ENCODE measurements around the gene HRH2. TPM values are rescaled to one million over a fixed set of nuclear protein-coding genes. Genes with fewer than 3 reads are reported as not detected.
"Not testable (repeated sequence)": the region's sequence is repeated elsewhere in the genome, so short reads cannot be mapped to it uniquely, and the experiment has no call there.

HRH2 gene
- 1 to 10 TPM; 2.6 to 3.3 TPM for total RNA-seq
- polyA plus RNA-seq (ENCODE audit: insufficient read length in 2 of 2) = 1 to 10 TPM; 3.8 to 3.9 TPM
- long read RNA-seq, donor 1 = 0 reads
- long read RNA-seq, donor 2 = 0 reads
- long read RNA-seq, donor 3 = 0 reads
- long read RNA-seq, donor 4, full-length matches to known transcripts = 2 of 2 reads
- long read RNA-seq, donor 4, partial matches to known transcripts = 0 of 2 reads
- long read RNA-seq, donor 4, other reads (novel, unspliced or antisense) = 0 of 2 reads

- peak in 5 of 6 donors; percentile 18 to 90 (median 27) for DNase-seq (ENCODE audit: low read depth in 4 of 6, low spot score in 6 of 6)
- WGBS (ENCODE audit: insufficient coverage) = 2% methylated on average over 58 of the region's 58 CpGs
- no peaks in the 10 kb centered on the region for H3K36me3 ChIP-seq (ENCODE audit: control insufficient read depth, insufficient read depth, low read length)
- H3K9me3 ChIP-seq (ENCODE audit: control insufficient read depth, insufficient read depth, low read length) = no peaks in the 10 kb centered on the region
- peaks cover 14% of the 10 kb centered on the region for H3K4me1 ChIP-seq (ENCODE audit: control insufficient read depth, insufficient read depth, low read length)
- peak within 1 kb of the TSS; percentile 35 for H3K4me3 ChIP-seq (ENCODE audit: low read depth, low read length)
- H3K27me3 ChIP-seq (ENCODE audit: control insufficient read depth, insufficient read depth, low read length) = peaks cover 12% of the 10 kb centered on the region
- H3K27ac ChIP-seq (ENCODE audit: low read depth, low read length) = no peak within 1 kb of the TSS
Observed at GRCh38 chr5:175657593-175658271, at the start of gene HRH2. Gene HRH2 (plus strand): TSS chr5:175658071. CDS start chr5:175683234, 25,163 bp downstream.

- whole genome bisulfite sequencing (ENCODE audit: insufficient coverage) = 83% methylated on average over 6 of the region's 11 CpGs
Observed at GRCh38 chr5:175609526-175609925, 48.3 kb upstream of the HRH2 start.

GRCh38 chr5:175610381-175610780, 47.5 kb upstream of the HRH2 start:
- Histone ChIP-seq H3K4me3 (ENCODE audit: low read depth, low read length) (no peak overlapping the region), H3K4me1 (ENCODE audit: control insufficient read depth, insufficient read depth, low read length) (no peaks in the 10 kb centered on the region), H3K9me3 (ENCODE audit: control insufficient read depth, insufficient read depth, low read length) (no peaks in the 10 kb centered on the region), H3K27ac (ENCODE audit: low read depth, low read length) (no peak overlapping the region), H3K36me3 (ENCODE audit: control insufficient read depth, insufficient read depth, low read length) (no peaks in the 10 kb centered on the region), H3K27me3 (ENCODE audit: control insufficient read depth, insufficient read depth, low read length) (no peaks in the 10 kb centered on the region)
- 95% methylated on average over 2 of the region's 5 CpGs for WGBS (ENCODE audit: insufficient coverage)
- no peak for DNase-seq (ENCODE audit: low read depth in 4 of 6, low spot score in 6 of 6)

More at GRCh38 chr5:175609526-175609925, 48.3 kb upstream of the HRH2 start:
- no peaks in the 10 kb centered on the region for H3K36me3 ChIP-seq (ENCODE audit: control insufficient read depth, insufficient read depth, low read length)
- no peaks in the 10 kb centered on the region for H3K4me1 ChIP-seq (ENCODE audit: control insufficient read depth, insufficient read depth, low read length)
- H3K9me3 ChIP-seq (ENCODE audit: control insufficient read depth, insufficient read depth, low read length) = no peaks in the 10 kb centered on the region
- no peak overlapping the region for H3K27ac ChIP-seq (ENCODE audit: low read depth, low read length)
- H3K4me3 ChIP-seq (ENCODE audit: low read depth, low read length) = no peak overlapping the region
- no peaks in the 10 kb centered on the region for H3K27me3 ChIP-seq (ENCODE audit: control insufficient read depth, insufficient read depth, low read length)
- no peak for DNase-seq (ENCODE audit: low read depth in 4 of 6, low spot score in 6 of 6)

- Histone ChIP-seq H3K9me3 (ENCODE audit: control insufficient read depth, insufficient read depth, low read length) (no peaks in the 10 kb centered on the region), H3K4me1 (ENCODE audit: control insufficient read depth, insufficient read depth, low read length) (no peaks in the 10 kb centered on the region), H3K27ac (ENCODE audit: low read depth, low read length) (no peak overlapping the region), H3K4me3 (ENCODE audit: low read depth, low read length) (no peak overlapping the region), H3K36me3 (ENCODE audit: control insufficient read depth, insufficient read depth, low read length) (no peaks in the 10 kb centered on the region), H3K27me3 (ENCODE audit: control insufficient read depth, insufficient read depth, low read length) (no peaks in the 10 kb centered on the region)
- WGBS (ENCODE audit: insufficient coverage) = 56% methylated on average over 2 of the region's 3 CpGs
- no peak for DNase-seq (ENCODE audit: low read depth in 4 of 6, low spot score in 6 of 6)
Observed at GRCh38 chr5:175610898-175611297, 47.0 kb upstream of the HRH2 start.

- DNase-seq (ENCODE audit: low read depth in 4 of 6, low spot score in 6 of 6) = no peak
- Histone ChIP-seq H3K27ac (ENCODE audit: low read depth, low read length) (no peak overlapping the region), H3K36me3 (ENCODE audit: control insufficient read depth, insufficient read depth, low read length) (no peaks in the 10 kb centered on the region), H3K27me3 (ENCODE audit: control insufficient read depth, insufficient read depth, low read length) (no peaks in the 10 kb centered on the region), H3K9me3 (ENCODE audit: control insufficient read depth, insufficient read depth, low read length) (no peaks in the 10 kb centered on the region), H3K4me3 (ENCODE audit: low read depth, low read length) (no peak overlapping the region), H3K4me1 (ENCODE audit: control insufficient read depth, insufficient read depth, low read length) (no peaks in the 10 kb centered on the region)
- 74% methylated on average over 5 of the region's 7 CpGs for WGBS (ENCODE audit: insufficient coverage)
Observed at GRCh38 chr5:175614223-175614815, 43.6 kb upstream of the HRH2 start.

- no peaks in the 10 kb centered on the region for H3K9me3 ChIP-seq (ENCODE audit: control insufficient read depth, insufficient read depth, low read length)
- no peaks in the 10 kb centered on the region for H3K4me1 ChIP-seq (ENCODE audit: control insufficient read depth, insufficient read depth, low read length)
- no peak overlapping the region for H3K4me3 ChIP-seq (ENCODE audit: low read depth, low read length)
- peak in 1 of 6 donors; percentile 27 for DNase-seq (ENCODE audit: low read depth in 4 of 6, low spot score in 6 of 6)
- no CpG with 5 or more reads among the region's 3 CpGs for whole genome bisulfite sequencing (ENCODE audit: insufficient coverage)
- H3K27me3 ChIP-seq (ENCODE audit: control insufficient read depth, insufficient read depth, low read length) = no peaks in the 10 kb centered on the region
- H3K36me3 ChIP-seq (ENCODE audit: control insufficient read depth, insufficient read depth, low read length) = no peaks in the 10 kb centered on the region
- no peak overlapping the region for H3K27ac ChIP-seq (ENCODE audit: low read depth, low read length)
Observed at GRCh38 chr5:175614861-175615260, 43.0 kb upstream of the HRH2 start.

- Histone ChIP-seq H3K27ac (ENCODE audit: low read depth, low read length) (no peak overlapping the region), H3K27me3 (ENCODE audit: control insufficient read depth, insufficient read depth, low read length) (no peaks in the 10 kb centered on the region), H3K9me3 (ENCODE audit: control insufficient read depth, insufficient read depth, low read length) (no peaks in the 10 kb centered on the region), H3K36me3 (ENCODE audit: control insufficient read depth, insufficient read depth, low read length) (no peaks in the 10 kb centered on the region), H3K4me1 (ENCODE audit: control insufficient read depth, insufficient read depth, low read length) (no peaks in the 10 kb centered on the region), H3K4me3 (ENCODE audit: low read depth, low read length) (no peak overlapping the region)
- WGBS (ENCODE audit: insufficient coverage) = 100% methylated on average over 2 of the region's 5 CpGs
- DNase-seq (ENCODE audit: low read depth in 4 of 6, low spot score in 6 of 6) = no peak
Observed at GRCh38 chr5:175616083-175616482, 41.8 kb upstream of the HRH2 start.

GRCh38 chr5:175616527-175616926, 41.3 kb upstream of the HRH2 start:
- H3K9me3 ChIP-seq (ENCODE audit: control insufficient read depth, insufficient read depth, low read length); H3K27me3 ChIP-seq (ENCODE audit: control insufficient read depth, insufficient read depth, low read length); H3K27ac ChIP-seq (ENCODE audit: low read depth, low read length); H3K4me1 ChIP-seq (ENCODE audit: control insufficient read depth, insufficient read depth, low read length); H3K4me3 ChIP-seq (ENCODE audit: low read depth, low read length); DNase-seq (ENCODE audit: low read depth in 4 of 6, low spot score in 6 of 6); H3K36me3 ChIP-seq (ENCODE audit: control insufficient read depth, insufficient read depth, low read length): not testable (repeated sequence)
- WGBS (ENCODE audit: insufficient coverage) = 96% methylated on average over 13 of the region's 13 CpGs

- Histone ChIP-seq H3K4me1 (ENCODE audit: control insufficient read depth, insufficient read depth, low read length) (no peaks in the 10 kb centered on the region), H3K4me3 (ENCODE audit: low read depth, low read length) (no peak overlapping the region), H3K27ac (ENCODE audit: low read depth, low read length) (no peak overlapping the region), H3K27me3 (ENCODE audit: control insufficient read depth, insufficient read depth, low read length) (no peaks in the 10 kb centered on the region), H3K9me3 (ENCODE audit: control insufficient read depth, insufficient read depth, low read length) (no peaks in the 10 kb centered on the region), H3K36me3 (ENCODE audit: control insufficient read depth, insufficient read depth, low read length) (no peaks in the 10 kb centered on the region)
- no peak for DNase-seq (ENCODE audit: low read depth in 4 of 6, low spot score in 6 of 6)
- 89% methylated on average over 5 of the region's 6 CpGs for WGBS (ENCODE audit: insufficient coverage)
Observed at GRCh38 chr5:175617447-175617846, 40.4 kb upstream of the HRH2 start.

- Histone ChIP-seq H3K36me3 (ENCODE audit: control insufficient read depth, insufficient read depth, low read length) (no peaks in the 10 kb centered on the region), H3K9me3 (ENCODE audit: control insufficient read depth, insufficient read depth, low read length) (no peaks in the 10 kb centered on the region)
- WGBS (ENCODE audit: insufficient coverage) = 33% methylated on average over 1 of the region's 1 CpG
Observed at GRCh38 chr5:175620527-175620926, 37.3 kb upstream of the HRH2 start.

More at GRCh38 chr5:175620527-175620926, 37.3 kb upstream of the HRH2 start:
- no peak overlapping the region for H3K4me3 ChIP-seq (ENCODE audit: low read depth, low read length)
- H3K4me1 ChIP-seq (ENCODE audit: control insufficient read depth, insufficient read depth, low read length) = peaks cover 3% of the 10 kb centered on the region
- DNase-seq (ENCODE audit: low read depth in 4 of 6, low spot score in 6 of 6) = no peak
- no peaks in the 10 kb centered on the region for H3K27me3 ChIP-seq (ENCODE audit: control insufficient read depth, insufficient read depth, low read length)
- no peak overlapping the region for H3K27ac ChIP-seq (ENCODE audit: low read depth, low read length)
